Measurements from ENCODE around the gene SEC16A.

SEC16A gene

DNA sequence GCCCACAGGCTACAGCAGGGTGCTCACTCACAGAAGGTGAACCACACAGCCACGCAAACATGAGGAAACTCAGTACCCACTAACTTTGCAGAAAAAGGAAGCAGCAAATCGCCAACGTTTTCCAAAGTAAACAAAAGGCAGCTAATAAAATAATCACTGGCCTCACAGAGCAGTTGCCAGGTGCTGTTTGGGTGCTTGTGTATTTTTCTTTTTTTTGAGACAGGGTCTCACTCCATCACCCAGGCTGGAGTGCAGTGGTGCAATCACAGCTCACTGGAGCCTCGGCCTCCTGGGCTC, 86.7 kb downstream of the SEC16A start:
- H3K4me3 ChIP-seq (IDR thresholded peaks at IDR 0.05; ENCODE audit: insufficient read depth, low read depth, low read length) = no peak overlapping the region
- no peak overlapping the region for H3K27ac ChIP-seq
- no peak for TF ChIP-seq CTCF (conservative IDR thresholded peaks at IDR 0.05; ENCODE audit: low read depth, low read length)
- H3K27me3 ChIP-seq (ENCODE audit: insufficient read depth, low read depth) = no peaks in the 10 kb centered on the region
- H2AFZ ChIP-seq (ENCODE audit: low read depth) = no peak overlapping the region
- H4K20me1 ChIP-seq (ENCODE audit: insufficient read depth) = peaks cover 5% of the 10 kb centered on the region; the same call in 1 of the 2 replicates
- no peak overlapping the region for H3K9ac ChIP-seq
- no peak overlapping the region for H3K4me2 ChIP-seq
- H3K36me3 ChIP-seq (ENCODE audit: insufficient read depth) = peaks cover 4% of the 10 kb centered on the region; the same call in 1 of the 2 replicates
- H3K4me1 ChIP-seq (ENCODE audit: low read depth, poor library complexity, severe bottlenecking) = peaks cover 18% of the 10 kb centered on the region
- H3K79me2 ChIP-seq (ENCODE audit: insufficient read depth, low read depth) = peaks cover 21% of the 10 kb centered on the region

- H3K4me3 ChIP-seq (IDR thresholded peaks at IDR 0.05; ENCODE audit: insufficient read depth, low read depth, low read length) = no peak overlapping the region
- H2AFZ ChIP-seq (ENCODE audit: low read depth) = no peak overlapping the region
- no peak overlapping the region for H3K27ac ChIP-seq
- peaks cover 4% of the 10 kb centered on the region; the same call in 1 of the 2 replicates for H3K36me3 ChIP-seq (ENCODE audit: insufficient read depth)
- no peak for TF ChIP-seq CTCF (conservative IDR thresholded peaks at IDR 0.05; ENCODE audit: low read depth, low read length)
- peaks cover 15% of the 10 kb centered on the region for H3K4me1 ChIP-seq (ENCODE audit: low read depth, poor library complexity, severe bottlenecking)
- H4K20me1 ChIP-seq (ENCODE audit: insufficient read depth) = peaks cover 5% of the 10 kb centered on the region; the same call in 1 of the 2 replicates
- peaks cover 21% of the 10 kb centered on the region for H3K79me2 ChIP-seq (ENCODE audit: insufficient read depth, low read depth)
- no peak overlapping the region for H3K4me2 ChIP-seq
- H3K9ac ChIP-seq = no peak overlapping the region
- H3K27me3 ChIP-seq (ENCODE audit: insufficient read depth, low read depth) = no peaks in the 10 kb centered on the region
Measured at GRCh38 chr9:136395345-136396218, 87.3 kb downstream of the SEC16A start.

DNA sequence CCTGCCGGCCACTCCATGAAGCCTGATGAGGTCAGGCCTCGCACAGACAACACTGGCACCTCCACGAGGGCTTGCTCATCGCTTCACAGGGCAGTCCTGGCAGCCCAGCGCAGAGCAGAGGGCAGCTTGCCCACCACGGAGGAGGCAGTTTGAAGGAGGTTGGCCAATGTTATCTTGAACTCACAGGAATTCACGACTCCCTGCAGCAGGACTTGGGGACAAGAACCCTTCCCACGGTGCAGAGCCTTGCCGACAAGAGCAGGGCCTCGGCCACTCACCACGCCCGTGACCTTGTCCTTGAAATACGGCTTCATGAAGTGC, 87.9 kb downstream of the SEC16A start:
- Histone ChIP-seq H3K4me2 (no peak overlapping the region), H3K4me1 (ENCODE audit: low read depth, poor library complexity, severe bottlenecking) (peaks cover 10% of the 10 kb centered on the region), H3K79me2 (ENCODE audit: insufficient read depth, low read depth) (peaks cover 21% of the 10 kb centered on the region), H3K36me3 (ENCODE audit: insufficient read depth) (peaks cover 4% of the 10 kb centered on the region; the same call in 1 of the 2 replicates), H3K27me3 (ENCODE audit: insufficient read depth, low read depth) (no peaks in the 10 kb centered on the region), H3K9ac (no peak overlapping the region), H3K27ac (no peak overlapping the region), H3K4me3 (IDR thresholded peaks at IDR 0.05; ENCODE audit: insufficient read depth, low read depth, low read length) (no peak overlapping the region), H4K20me1 (ENCODE audit: insufficient read depth) (peaks cover 5% of the 10 kb centered on the region; the same call in 1 of the 2 replicates), H2AFZ (ENCODE audit: low read depth) (no peak overlapping the region)
- no peak for TF ChIP-seq CTCF (conservative IDR thresholded peaks at IDR 0.05; ENCODE audit: low read depth, low read length)

DNA sequence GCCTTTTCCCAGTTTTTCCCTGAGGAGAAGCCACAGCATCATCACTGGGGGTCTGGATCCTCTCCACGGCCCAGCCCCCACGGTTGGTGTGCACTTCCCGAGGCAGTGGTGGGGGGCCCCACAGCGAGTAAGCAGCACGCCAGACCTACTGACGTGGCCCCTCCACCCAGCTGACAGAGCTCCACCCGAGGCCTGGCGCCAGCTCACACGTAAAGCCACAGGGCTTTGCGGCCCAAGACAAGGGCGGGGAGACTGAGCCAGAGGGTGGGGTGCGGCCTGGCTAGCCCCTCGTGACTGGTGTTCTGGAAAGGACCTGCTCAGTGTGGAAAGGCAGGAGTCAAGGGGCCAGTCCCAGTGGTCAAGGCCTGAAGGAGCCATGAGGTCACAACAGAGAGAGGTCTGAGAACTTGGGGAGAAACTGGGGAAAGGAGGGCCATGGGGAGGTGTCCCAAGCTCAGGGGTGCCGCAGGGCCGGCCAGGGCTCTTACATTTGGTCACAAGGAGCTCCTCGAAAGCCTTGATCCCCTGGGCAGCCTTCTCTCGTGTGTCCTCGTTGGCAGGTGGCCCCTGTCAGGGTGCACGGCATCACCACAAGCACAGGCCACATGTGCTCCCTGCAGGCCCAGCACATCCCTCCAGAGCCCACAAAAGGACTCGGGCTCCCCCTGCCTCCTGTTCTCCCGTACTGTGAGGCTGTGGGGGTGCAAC, 88.4 kb downstream of the SEC16A start:
- H3K79me2 ChIP-seq (ENCODE audit: insufficient read depth, low read depth) = peaks cover 17% of the 10 kb centered on the region
- H3K27me3 ChIP-seq (ENCODE audit: insufficient read depth, low read depth) = no peaks in the 10 kb centered on the region
- TF ChIP-seq CTCF (conservative IDR thresholded peaks at IDR 0.05; ENCODE audit: low read depth, low read length) = no peak
- H4K20me1 ChIP-seq (ENCODE audit: insufficient read depth) = peaks cover 5% of the 10 kb centered on the region; the same call in 1 of the 2 replicates
- no peak overlapping the region for H3K9ac ChIP-seq
- no peak overlapping the region for H2AFZ ChIP-seq (ENCODE audit: low read depth)
- no peak overlapping the region for H3K4me2 ChIP-seq
- peaks cover 4% of the 10 kb centered on the region; the same call in 1 of the 2 replicates for H3K36me3 ChIP-seq (ENCODE audit: insufficient read depth)
- no peak overlapping the region for H3K27ac ChIP-seq
- H3K4me3 ChIP-seq (IDR thresholded peaks at IDR 0.05; ENCODE audit: insufficient read depth, low read depth, low read length) = no peak overlapping the region
- H3K4me1 ChIP-seq (ENCODE audit: low read depth, poor library complexity, severe bottlenecking) = peaks cover 10% of the 10 kb centered on the region
